NT2/D1 (cell line): ENCODE measurements around the gene ENPP1.

Source experiments
- SUZ12 ChIP-seq: IDR thresholded peaks from 2 replicates; pipeline ENCODE4 v1.6.1; 2011; ENCODE audit not compliant: insufficient read length, insufficient read depth; ENCODE audit errors: extremely low read depth
- YY1 ChIP-seq: IDR thresholded peaks from 2 replicates; pipeline ENCODE4 v1.6.1; 2011; ENCODE audit not compliant: insufficient read length, insufficient read depth
- ZNF274 ChIP-seq: IDR thresholded peaks from 2 replicates; pipeline ENCODE4 v1.6.1; 2011; ENCODE audit warnings: mild to moderate bottlenecking, low read depth, low read length

DNA sequence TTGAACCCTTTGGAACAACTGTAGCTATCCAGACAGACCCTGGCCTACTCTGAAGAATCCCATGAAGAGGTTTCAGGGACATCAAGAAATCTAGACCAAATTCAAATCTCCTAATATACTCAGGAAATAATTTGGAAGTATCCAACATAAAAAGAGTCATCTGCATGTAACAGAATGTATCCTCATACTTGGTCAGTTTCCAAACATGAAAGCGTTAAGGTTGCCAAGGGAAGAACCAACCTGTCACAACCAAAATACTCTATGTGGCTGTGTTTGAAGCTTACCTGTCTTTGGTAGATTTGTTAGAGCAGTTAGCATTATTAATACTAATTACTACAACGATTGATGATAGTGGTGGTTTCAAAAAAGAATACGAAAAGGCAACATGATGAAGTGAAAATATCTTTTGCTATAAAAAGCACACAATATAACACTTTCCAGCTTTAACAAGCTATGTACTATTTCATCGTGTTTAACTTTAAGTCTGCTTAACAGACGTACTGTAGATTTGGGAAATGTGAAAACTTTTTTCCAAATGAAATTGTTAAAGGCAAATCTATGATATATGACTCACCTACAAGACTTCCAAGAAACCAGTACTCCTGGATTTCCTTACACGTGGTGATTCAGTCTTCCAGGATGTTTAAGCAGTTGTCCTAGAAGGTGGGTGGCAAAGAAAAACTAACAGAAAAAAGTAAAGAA lies 46.6 kb upstream of the ENPP1 start:
- TF ChIP-seq SUZ12: no peak
- no peak for TF ChIP-seq ZNF274
- no peak for TF ChIP-seq YY1
